GM18505 (cell line): ENCODE measurements around the gene AMZ1.
"Not testable (repeated sequence)": the region's sequence is repeated elsewhere in the genome, so short reads cannot be mapped to it uniquely, and the experiment has no call there.

ENCODE experiments used
- ATAC-seq: cut with Tn5 transposase; IDR thresholded peaks from one replicate; pipeline ENCODE4 v1.9.1; 2021; ENCODE audit not compliant: unreplicated experiment
- POLR2A ChIP-seq: IDR thresholded peaks from 4 replicates; pipeline ENCODE4 v1.6.1; 2011; ENCODE audit warnings: borderline replicate concordance; ENCODE audit not compliant: insufficient read depth, insufficient read length; ENCODE audit errors: extremely low read depth

The AMZ1 gene

DNA sequence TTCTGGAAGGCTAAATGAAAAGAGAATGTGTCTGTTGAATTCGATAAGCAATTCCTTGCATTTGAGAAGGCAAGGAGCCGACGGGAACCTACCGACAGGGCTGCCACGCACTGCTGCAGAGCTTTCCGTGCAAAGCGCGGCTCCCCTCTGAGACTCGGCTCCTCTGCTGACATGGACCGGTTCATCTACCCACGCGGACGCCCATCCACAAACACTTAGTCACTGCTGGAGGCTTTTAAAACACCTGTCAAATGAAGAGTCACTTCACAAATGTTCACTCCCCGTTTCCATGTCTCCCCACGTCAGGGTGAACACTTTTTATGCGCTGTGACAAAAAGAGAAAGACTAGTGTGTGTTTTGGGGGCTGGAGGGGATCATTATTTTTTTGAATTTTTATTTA lies 32.0 kb downstream of the AMZ1 start:
- ATAC-seq: no peak
- no peak for TF ChIP-seq POLR2A

DNA sequence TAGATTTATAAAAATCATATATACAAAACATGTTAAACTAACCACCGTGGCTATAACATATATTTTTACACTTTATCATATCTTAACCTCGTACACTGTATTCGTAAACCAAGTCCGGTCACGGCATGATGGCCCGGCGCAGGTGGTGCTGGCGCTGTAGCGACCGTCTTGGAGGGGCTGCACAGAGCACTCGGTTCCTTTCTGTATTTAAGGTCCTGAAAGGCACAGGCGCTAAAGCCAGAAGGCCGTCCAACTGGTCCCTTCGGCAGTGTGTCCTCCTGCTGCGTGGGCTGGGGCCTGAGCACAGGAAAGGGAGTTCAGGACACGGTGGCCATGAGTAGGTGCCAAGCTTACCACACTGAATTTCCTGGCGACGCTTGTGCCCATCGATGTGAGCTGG lies 33.8 kb downstream of the AMZ1 start:
- no peak for TF ChIP-seq POLR2A
- ATAC-seq: no peak

DNA sequence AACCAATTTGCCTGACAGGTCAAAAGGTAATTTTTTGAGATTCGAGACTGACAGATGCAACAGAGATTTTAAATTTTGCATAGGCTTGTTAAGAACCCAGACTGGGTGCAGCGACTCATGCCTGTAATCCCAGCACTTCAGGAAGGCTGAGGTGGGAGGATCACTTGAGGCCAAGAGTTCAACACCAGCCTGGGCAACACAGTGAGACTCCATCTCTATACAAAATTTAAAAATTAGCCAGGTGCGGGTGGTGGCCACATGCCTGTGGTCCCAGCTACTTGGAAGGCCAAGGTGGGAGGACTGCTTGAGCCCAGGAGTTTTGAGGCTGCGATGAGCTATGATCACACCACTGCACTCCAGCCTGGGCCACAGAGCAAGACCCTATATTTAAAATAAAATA lies 34.6 kb downstream of the AMZ1 start:
- ATAC-seq: no peak
- TF ChIP-seq POLR2A: no peak

DNA sequence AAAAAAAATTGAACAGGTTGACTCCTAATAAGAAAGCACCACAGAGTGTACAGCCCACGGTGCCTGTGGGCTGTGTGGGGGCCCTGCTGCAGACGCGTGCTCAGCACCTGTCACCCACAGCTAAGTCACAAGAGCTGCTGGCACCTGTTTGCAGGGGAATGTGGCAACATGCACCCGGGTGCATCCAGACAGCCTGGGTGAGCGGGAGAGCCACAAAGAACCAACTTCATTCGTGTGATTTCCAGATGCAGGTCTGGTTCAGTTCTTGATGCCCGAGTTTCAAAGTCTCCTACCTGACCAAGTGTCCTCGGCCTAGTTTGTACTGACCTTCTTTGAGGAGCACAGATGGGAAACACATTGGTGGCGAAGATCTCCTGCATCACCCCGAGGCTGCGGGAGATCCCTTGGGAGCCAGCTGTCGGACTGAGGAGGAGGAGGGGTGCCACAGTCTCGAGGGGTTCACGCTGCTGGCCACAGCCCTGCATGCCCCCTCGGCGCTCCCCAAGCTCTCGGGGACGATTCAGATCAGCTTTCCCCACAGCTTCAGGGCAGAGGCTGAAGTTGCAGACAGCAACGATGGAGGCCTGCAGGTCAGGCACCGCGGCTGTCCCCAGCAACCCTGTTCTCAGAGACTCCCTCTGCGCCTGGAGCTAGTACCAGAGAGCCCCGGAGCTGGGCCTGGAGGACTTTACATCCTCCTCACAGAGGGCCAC lies 35.3 kb downstream of the AMZ1 start:
- no peak for ATAC-seq

DNA sequence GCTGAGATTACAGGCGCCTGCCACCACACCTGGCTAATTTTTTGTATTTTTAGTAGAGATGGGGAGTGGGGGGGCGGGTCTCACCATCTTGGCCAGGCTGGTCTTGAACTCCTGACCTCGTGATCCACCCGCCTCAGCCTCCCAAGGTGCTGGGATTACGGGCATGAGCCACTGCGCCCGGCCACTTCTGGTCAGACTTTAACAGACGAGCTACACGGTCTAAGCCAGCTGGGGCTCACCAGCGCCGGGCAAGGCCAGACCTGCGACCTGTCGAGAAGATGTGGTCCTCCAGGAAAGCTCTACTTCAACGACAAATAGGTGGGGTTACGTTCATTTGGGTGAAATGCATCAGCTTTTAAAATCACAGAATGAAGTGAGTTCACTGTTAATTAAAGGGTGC lies 36.0 kb downstream of the AMZ1 start:
- ATAC-seq: not testable (repeated sequence)

More for the DNA sequence above, 35.3 kb downstream of the AMZ1 start:
- no peak for TF ChIP-seq POLR2A

DNA sequence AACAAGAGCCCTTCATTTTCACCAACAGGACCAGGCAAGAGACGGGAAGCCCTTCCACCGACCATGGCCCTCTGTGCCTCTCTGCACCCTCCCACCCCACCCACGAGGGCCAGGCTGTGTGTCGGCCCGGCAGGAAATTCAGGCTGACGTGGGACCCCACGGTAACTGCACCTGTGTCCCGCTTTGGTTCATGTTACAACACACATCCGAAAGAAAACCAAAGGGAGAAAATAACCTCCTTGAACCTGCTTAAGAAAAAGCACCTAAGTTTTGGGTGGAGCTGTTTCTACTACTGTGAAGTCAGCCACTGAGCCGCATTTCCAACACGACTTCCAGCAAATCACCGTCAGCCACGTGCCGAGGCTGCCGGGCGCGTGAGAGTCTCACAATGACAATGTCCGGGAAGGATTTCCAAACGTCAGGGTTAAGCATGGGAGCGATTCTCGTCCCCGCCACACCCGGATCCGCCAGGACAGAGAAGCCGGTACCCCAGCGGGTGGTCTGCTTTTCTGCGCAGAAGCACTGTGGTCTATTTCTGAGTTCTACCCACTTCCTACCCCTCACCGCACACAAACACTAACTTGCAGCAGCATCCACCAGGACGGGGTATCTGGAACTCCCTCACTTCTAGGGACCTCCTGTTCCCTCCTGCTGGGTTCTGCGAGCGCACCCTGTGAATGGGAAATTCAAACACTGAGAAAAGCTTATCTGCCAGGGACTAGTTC lies 36.6 kb downstream of the AMZ1 start:
- no peak for ATAC-seq
- TF ChIP-seq POLR2A: no peak

DNA sequence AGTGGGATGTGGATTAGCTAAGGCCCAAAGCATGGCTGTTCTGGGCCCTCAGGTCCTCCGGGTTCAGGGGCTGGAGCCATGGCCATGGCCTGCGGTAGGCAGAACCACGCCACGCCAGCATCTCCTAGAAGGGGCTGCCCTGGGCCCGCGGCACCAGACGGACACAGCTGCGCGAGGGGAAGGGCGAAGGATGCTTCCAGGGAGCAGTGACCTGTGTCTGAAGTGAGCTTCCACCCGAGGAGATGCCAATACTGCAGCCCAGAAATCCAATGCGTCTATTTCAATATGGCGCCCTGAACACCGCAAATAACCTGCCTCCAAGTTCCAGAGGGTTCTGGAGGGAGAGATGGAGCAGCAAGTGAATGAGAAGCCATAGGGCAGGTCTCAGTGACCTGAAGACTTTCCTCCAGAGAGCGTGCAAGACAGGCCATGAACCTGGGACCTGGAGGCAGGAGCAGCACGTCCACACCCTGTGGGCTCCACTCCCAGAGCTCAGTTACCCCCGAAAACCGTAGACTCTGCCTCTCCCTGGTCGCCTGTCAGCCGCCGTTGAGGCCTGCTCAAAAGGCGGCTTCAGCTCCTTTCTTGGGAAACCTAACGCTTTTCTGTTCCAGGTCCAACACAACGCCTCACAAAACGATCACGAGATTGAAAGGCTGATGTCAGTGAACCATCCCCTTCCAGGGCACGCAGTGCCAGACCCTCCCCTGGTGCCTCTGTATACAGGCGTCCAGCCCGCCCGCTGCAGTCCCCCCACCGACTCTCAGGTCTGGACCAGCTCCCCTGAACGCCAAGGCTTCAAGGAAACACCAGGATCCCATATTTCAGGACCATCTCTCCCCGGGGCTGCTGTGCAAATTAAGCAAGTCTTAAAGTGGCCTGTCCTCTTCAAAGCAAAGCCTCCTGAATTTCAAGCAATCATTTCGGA lies 37.4 kb downstream of the AMZ1 start:
- no peak for ATAC-seq
- TF ChIP-seq POLR2A: no peak

DNA sequence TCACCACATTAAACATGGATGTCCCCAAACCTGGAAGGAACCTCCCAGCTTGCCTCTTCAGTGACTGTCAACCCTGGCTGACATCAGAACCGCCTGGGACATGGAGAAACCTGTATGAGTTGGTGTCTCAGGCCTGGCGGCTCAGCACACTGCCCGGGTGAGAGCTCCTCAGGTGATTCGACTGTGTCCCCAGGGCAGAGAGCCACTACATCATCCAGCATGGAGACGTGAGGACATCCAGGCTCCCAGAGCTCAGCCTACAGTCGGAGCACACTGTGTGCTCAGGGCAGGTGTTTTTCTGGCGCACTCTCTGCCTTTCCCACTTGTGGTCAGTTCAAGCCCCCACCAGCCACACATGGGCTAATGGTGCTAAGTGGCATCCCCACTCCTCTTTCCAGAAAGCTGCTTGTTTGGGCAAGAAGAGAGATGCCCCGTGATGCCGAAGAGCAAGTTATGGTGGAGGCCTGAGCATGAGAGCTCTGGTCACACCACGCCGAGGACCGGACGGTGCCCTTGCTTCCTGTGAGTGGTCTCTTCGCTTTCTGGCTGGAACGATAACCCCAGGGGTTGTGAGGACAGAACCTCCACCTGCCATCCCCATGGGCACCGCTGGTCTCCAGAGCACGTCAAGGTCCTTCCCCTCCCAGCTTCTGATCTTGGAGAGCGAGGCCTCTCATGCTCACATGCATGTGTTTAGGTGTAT lies 38.5 kb downstream of the AMZ1 start:
- TF ChIP-seq POLR2A: no peak

DNA sequence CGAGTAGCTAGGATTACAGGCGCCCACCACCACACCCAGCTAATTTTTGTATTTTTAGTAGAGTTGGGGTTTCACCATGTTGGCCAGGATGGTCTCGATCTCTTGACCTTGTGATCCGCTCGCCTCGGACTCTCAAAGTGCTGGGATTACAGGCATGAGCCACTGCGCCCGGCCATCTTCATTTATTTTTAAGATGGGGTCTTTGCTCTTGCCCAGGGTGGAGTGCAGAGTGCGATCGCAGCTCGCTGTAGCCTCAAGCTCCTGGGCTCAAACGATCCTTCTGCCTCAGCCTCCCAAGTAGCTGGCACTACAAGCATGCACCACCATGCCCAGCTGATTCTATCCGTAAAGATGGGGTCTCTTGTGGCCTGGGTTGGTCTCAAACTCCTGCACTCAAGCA lies 39.2 kb downstream of the AMZ1 start:
- not testable (repeated sequence) for ATAC-seq

More for the DNA sequence above, 38.5 kb downstream of the AMZ1 start:
- no peak for ATAC-seq

DNA sequence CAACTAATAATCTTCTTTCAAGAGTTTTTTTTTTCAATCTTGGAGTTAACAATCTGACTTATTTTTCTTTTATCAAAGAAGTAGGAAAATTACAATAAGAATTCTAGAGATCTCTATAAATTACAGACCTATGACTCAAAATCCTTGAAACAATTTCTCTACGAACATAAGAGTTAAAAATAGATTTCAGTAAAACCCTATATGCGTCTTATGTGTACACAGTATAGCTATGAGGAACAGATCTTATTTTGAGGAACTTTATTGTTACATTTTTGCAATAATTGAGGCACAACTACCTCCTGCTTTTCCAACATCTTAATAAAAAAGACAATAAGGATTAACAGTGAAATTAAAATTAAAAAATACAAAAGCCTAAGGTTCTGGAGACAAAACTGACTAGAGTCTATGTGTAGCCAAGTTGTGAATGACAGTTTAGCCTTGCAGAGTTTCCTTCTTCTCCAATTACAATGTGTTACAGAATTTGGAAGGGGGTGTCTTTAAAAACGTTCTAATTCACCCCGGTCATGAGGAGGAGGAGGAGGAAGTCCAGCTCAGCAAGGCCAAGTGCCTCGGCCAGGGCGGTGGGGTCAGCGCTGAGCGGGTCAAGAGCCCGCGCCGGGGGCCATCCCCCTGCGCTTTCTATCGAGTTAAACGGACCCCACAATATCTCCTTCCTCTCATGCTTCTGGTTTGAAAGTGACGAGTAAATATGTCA lies 40.5 kb downstream of the AMZ1 start:
- no peak for TF ChIP-seq POLR2A
- no peak for ATAC-seq

DNA sequence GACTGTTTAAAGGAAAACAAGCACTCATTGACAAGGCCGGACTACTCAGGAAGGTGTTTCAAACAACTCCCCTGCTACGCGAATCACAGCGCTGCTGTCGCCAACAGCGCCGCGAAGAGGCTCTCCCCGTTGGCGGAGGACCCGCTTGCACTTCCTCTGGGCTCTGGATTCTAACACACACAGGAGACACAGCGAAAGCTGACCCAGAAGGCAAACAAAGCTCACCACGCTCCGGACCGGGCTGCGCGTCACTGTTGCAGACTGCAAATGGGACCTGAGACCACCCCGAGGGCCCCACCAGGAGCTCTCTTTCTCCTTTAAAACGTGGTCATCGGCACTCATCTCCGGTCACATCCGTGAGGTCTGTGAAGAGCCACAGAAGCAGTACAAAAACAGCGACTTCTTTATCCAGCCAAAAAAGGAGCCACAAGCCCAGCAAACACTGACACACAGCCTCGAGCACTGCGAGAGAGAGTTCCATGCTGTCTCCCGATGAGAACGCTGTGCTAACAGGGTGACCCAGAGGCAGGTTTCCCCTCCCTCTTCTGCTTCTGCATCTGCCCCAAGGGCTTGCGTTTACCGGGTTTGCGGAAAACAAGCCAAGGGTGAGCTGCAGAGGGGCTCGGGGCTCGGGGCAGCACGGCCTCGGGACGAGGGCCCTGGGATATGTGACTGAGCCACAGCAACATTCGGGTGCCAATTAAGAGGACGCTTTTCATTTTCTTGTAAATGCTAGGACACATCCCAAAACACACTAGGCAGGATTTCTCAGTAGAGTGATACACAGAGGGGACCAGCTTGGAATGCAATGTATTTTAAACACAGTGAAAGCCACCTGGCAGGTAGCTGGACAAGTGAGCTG lies 41.3 kb downstream of the AMZ1 start:
- no peak for TF ChIP-seq POLR2A
- no peak for ATAC-seq
